GM18502 (cell line): ENCODE data around the gene GIPC3.

Source experiments
- ATAC-seq: cut with Tn5 transposase; IDR thresholded peaks from one replicate; pipeline ENCODE4 v1.9.1; 2021; ENCODE audit warnings: mild to moderate bottlenecking; ENCODE audit not compliant: unreplicated experiment, poor library complexity

Gene GIPC3

DNA sequence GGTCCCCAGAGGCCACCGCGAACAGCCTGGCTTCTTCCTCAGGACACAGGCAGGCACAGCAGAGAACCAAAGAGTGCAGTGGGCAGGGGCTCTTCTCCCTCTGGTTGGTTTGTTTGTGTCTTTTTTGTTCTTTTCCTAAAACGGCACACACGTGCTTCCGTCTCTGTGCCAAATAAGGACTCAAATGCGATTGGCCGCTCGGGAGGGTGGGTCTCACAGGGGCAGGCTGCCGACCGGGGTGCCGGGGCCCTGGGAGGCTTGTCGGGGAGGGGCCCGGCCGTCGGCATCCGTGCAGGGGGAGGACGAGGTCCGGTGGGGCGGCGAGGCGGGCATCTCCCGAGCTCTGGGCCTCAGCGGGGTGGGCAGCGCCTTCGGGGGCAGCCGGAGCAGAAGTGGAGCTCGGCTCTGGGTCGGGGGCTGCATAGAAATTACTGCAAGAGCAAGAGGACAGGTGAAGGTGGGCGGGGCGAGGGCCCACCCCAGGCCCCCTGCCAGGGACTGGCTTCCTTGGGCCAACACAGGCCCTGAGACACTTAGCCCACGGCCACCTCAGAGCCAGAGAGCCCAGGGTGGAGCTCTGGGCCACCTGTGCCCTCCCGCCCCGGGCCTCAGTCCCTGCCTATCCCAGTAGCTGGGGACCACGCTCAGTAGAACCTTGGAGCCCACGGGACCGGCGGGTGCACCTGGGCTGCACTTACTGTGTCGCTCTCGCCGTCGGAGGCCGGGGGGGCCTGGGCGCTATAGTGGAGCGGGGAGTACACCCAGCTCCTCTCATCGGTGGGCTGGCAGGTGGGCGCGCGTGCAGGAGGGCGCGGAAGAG is 47.7 kb downstream of the GIPC3 start:
- no peak for ATAC-seq

DNA sequence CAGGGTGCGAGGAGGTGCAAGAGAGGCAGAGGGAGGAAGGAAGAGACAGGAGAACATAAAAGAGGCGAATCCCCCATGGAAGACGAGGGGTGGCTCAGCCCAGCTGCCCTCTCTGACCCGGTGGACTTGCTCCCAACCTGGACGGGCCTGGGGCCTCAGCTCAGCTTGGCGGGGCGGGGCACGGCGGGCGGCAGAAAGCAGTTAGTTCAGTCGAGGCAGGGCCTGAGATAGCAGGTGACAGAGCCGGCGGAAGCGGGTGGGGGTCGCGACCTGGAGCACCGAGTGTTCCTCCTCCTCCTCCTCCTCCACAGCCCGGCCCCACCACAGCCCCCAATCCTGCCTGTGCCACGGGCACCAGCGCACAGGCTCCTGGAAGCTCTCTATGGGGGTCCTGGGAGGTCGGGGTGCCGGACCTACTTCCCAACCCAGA is 48.3 kb downstream of the GIPC3 start:
- ATAC-seq, result no peak

DNA sequence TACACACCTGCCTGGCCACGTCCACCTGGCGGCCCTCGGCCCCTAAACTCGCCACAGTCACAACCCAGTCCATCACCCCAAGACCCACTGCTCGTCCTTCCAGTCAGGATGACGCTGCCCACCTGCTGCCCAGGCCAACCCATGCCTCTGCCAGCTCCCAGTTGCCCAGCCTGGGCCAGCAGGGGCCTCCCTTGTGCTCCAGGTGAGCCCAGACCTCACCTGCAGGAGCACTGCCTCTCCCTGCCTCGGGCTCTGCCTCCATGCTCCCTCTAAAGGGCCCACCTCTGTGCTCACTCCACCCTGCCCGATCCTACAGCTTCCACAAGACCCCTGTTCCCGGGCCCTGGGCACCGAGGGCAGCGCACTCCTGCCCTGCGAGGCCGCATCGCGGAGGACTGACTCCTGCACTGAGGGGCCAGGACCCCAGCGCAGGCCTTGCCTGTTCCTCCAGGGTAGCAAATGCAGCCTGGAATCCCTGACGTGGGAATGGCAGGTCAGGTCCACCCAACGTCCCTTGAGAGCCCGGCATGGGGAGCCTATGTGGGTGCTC is 49.3 kb downstream of the GIPC3 start:
- ATAC-seq, result no peak

DNA sequence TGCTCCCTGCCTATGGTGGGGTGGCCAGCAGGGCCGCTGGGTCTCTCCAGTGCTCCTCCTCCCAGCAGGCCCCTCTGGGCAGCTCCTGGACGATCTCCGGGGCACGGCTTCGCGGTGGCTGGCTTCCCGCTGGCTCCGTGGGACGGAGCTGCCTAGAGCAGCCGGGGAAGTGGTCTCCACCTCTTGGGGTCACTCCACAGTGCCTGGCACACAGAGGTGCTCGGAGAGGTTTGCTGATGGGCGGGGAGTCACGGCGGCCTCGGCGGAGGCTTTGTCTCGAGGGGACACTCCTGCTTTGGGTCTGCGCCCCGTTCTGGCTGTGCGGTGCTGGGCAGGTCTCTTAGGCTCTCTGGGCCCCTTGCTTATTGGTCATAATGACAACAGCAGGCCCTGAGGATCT is 51.2 kb downstream of the GIPC3 start:
- no peak for ATAC-seq

DNA sequence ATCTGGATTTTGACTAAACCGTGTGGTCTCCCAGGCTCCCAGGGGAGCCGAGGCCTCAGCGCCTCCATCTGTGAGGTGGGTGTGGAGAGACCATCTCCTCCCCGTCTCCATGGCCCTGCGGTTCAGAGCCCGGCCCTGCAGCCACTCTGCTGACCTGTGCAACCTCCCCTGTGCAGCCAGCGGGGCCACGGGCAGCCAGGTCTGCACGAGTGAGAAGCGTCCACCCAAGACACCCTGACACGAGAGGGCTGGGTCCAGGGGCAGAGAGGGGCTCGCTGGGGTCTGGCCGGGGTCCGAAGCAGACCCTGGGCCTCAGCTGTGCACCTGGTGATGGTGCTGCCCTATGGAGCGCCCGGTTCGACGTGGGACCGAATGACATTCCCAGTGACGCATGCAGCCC is 51.7 kb downstream of the GIPC3 start:
- ATAC-seq, result no peak

DNA sequence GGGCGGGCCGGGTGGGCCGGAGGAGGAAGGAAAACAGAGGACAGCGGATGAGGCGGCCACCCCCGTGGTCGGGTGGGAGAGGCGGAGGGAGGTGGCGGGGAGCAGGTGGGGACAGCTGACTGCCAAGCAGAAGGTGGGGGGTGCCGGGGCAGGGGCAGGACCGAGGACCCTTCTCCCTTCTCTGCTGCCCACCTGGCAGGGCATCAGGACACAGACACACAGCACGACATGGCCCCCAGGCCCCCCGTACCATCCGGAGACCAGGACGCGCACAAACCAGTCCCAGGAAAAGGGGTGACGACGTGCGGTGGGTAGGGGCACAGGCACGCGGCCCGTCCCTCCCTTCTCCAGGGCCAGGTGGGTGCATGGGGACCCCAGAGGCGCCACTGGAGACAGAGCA is 52.3 kb downstream of the GIPC3 start:
- ATAC-seq, result no peak

DNA sequence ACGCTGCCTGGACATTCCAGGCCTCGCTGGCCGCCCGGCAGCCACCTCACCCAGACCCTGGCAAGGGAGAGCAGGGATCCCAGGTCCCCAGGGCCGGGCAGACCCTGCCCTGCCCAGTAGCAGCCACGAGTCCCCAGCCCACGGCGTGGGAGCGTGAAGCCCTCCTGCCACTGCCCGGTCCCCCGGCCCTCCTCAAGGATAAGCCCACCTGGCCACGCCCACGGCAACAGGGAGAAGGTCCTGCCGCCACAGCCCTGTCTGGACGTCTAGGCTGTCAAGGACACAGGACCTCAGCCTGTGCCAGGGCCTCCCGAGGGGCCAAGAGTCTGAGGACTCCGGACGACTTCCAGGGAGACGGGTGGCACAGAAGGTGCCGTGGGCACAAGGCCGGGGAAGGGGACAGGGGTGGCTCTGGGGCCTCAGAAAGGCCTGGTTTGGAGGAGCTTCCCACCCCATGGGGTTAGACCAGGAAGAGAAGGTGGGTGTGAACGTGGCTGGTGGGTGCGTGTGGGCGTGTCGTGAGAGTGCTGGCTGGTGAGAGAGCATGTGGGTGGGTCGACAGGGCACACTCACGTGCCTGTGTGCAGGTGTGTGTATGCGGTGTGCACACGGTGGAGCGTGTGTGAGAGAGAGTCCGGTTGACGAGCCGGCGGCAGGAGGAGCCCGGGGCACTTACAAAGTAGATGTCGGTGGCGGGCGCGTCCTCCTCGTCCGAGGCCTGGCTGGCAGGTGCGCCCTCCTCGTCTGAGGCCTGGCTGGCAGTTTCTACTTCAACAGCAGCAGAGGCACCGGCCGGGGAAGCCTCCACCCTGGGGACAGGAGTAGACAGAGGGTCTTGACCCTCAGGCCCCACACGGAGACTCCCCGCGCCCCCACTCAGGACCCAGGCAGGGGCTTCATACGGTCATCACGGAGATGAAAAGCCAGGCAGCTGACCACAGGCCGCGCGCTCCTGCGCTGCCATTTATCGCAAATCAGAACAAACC is 53.2 kb downstream of the GIPC3 start:
- no peak for ATAC-seq

DNA sequence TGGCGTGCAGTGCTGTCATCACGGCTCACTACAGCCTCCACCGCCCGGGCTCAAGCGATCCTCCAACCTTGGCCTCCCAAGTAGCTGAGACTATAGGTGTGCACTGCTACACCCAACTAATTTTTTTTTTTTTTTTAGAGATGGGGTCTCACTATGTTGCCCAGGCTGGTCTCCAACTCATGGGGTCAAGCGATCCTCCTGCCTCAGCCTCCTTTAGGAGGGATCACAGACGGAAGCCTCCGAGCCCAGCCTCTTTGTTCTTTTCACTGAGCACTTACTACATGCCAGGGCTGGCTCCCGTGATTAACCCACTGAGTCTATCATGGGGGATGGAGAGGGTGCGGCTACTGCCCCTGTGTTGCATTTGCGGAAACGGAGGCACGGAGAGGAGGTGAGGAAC is 54.2 kb downstream of the GIPC3 start:
- no peak for ATAC-seq

DNA sequence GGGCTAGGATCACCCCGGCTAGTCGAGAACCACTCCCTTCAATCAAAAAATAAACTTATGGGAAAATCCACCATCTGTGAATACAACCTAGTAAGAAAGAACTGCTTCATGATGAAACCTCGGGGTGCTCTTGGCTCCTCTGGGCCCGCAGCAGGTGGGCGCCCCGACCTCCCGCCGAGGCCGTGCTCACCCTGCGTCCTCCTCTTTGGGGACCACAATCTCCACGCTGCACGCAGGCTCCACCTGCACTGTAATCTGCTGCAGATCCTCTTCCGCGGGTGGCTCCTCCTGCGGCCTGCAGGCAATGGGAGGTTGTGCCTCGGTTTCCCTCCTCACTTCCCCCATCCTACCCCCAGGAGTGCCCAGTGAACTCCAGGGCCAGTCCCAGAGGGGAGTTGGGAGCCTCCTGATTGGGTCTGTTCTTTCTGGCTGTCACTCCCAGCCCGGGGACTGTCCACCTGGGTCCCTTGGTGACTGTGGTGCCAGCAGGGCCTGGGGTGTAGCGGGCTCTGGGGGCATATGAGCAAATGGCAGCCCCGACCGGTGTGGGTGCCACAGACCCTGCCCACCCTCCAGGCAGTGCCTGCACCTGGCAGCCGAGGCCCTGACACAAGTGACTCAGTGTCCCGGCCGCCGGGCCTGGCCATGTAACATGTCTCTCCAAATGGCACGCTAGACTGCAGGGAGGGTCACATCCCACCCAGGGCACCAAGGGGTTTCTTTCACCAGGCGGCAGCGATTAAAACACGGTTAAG is 56.4 kb downstream of the GIPC3 start:
- ATAC-seq, result no peak

DNA sequence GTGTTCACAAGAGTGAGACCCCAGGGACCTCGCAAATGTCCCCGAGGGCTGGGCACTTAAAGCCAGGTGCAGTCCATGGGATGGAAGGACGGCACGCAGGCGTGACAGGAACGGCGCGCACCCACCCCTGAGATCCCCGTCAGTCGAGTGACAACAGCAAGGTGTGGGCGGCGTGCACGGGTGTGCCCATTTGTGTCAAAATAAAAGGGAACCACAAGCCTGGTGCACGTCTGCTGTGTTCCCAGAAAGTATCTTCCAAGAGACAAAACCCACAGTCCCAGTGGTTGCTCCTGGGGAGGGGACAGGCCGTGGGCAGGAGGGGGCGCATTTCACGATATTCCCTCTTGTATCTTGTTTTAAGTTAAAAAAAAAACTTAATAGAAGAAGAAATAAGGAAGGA is 57.0 kb downstream of the GIPC3 start:
- no peak for ATAC-seq
